ENCODE data around the gene FOSL2. TPM values are rescaled to one million over a fixed set of nuclear protein-coding genes. Genes with fewer than 3 reads are reported as not detected.
A peak's percentile ranks its signal among the peaks of the same experiment; 100 is the strongest.

The FOSL2 gene
- total RNA-seq, 1 donor from 2014 or later, result 45.7 TPM

GRCh38 chr2:28422908-28423741 is 30.5 kb downstream of the FOSL2 start:
- no peak for DNase-seq
- intact Hi-C loops (cut with micrococcal nuclease), result no loop called here
- no peak for ATAC-seq

- intact Hi-C loops (cut with micrococcal nuclease), result no loop called here
- ATAC-seq (peak; percentile 38), DNase-seq (no peak)
These were observed 31.4 kb downstream of the FOSL2 start for GRCh38 chr2:28423856-28424605.

- ATAC-seq (no peak), DNase-seq (no peak)
- intact Hi-C loops (cut with micrococcal nuclease), result no loop called here
These were observed 32.3 kb downstream of the FOSL2 start for GRCh38 chr2:28424799-28425463.

GRCh38 chr2:28425464-28425835 is 32.8 kb downstream of the FOSL2 start:
- intact Hi-C loops (cut with micrococcal nuclease), result no loop called here
- no peak for DNase-seq

GRCh38 chr2:28427741-28428415 is 35.2 kb downstream of the FOSL2 start:
- ATAC-seq (no peak), DNase-seq (no peak)
- intact Hi-C loops (cut with micrococcal nuclease), result no loop called here

More at GRCh38 chr2:28425464-28425835, 32.8 kb downstream of the FOSL2 start:
- no peak for ATAC-seq

- intact Hi-C loops (cut with micrococcal nuclease), result no loop called here
- ATAC-seq (no peak), DNase-seq (no peak)
These were observed 35.8 kb downstream of the FOSL2 start for GRCh38 chr2:28428486-28428885.

- intact Hi-C loops (cut with micrococcal nuclease), result no loop called here
- ATAC-seq (no peak), DNase-seq (no peak)
These were observed 37.1 kb downstream of the FOSL2 start for GRCh38 chr2:28429636-28430376.

- intact Hi-C loops (cut with micrococcal nuclease), result no loop called here
- no peak for ATAC-seq
- no peak for DNase-seq
These were observed 37.7 kb downstream of the FOSL2 start for GRCh38 chr2:28430377-28430765.

GRCh38 chr2:28430788-28431418 is 38.2 kb downstream of the FOSL2 start:
- ATAC-seq, result no peak
- intact Hi-C loops (cut with micrococcal nuclease), result no loop called here
- no peak for DNase-seq

GRCh38 chr2:28431741-28432140 is 39.1 kb downstream of the FOSL2 start:
- intact Hi-C loops (cut with micrococcal nuclease), result no loop called here
- ATAC-seq (no peak), DNase-seq (no peak)

- no peak for DNase-seq
- no peak for ATAC-seq
- intact Hi-C loops (cut with micrococcal nuclease), result no loop called here
These were observed 39.7 kb downstream of the FOSL2 start for GRCh38 chr2:28432362-28432761.

GRCh38 chr2:28433215-28433614 is 40.6 kb downstream of the FOSL2 start:
- ATAC-seq, result no peak
- intact Hi-C loops (cut with micrococcal nuclease), result no loop called here
- DNase-seq, result no peak

- DNase-seq (no peak), ATAC-seq (no peak)
- intact Hi-C loops (cut with micrococcal nuclease), result no loop called here
These were observed 41.4 kb downstream of the FOSL2 start for GRCh38 chr2:28433935-28434599.

GRCh38 chr2:28434600-28434989 is 41.9 kb downstream of the FOSL2 start:
- intact Hi-C loops (cut with micrococcal nuclease), result no loop called here
- ATAC-seq (no peak), DNase-seq (no peak)

GRCh38 chr2:28435241-28435640 is 42.6 kb downstream of the FOSL2 start:
- intact Hi-C loops (cut with micrococcal nuclease), result no loop called here
- DNase-seq (no peak), ATAC-seq (no peak)

- no peak for DNase-seq
- intact Hi-C loops (cut with micrococcal nuclease), result no loop called here
- ATAC-seq, result no peak
These were observed 43.2 kb downstream of the FOSL2 start for GRCh38 chr2:28435814-28436351.

GRCh38 chr2:28436525-28437051 is 43.9 kb downstream of the FOSL2 start:
- DNase-seq (no peak), ATAC-seq (peak; percentile 53)
- intact Hi-C loops (cut with micrococcal nuclease), result no loop called here

Measured in left ventricle myocardium superior (tissue), 1 donor.